ENCODE data around the gene ZNF827.

GRCh38 chr4:145734576-145735346, 203.9 kb downstream of the ZNF827 start:
- peak; percentile 96 for TF ChIP-seq POLR2AphosphoS5 (IDR thresholded peaks at IDR 0.05)
- TF ChIP-seq CTCF (IDR thresholded peaks at IDR 0.05) = no peak
- TF ChIP-seq POLR2A (IDR thresholded peaks at IDR 0.05) = no peak
- no peak for TF ChIP-seq EP300 (IDR thresholded peaks at IDR 0.05)

All from gastroesophageal sphincter (tissue), 3 donors.